GM12864 (cell line): Measurements from ENCODE around the gene OPCML.

ENCODE experiments used
- DNase-seq: peaks from one replicate; pipeline ENCODE4 v3.0.0-alpha.2; 2011; ENCODE audit warnings: low read depth
- H3K4me3 ChIP-seq: 2 replicates; pipeline ENCODE4 v1.5.1; 2011; ENCODE audit warnings: mild to moderate bottlenecking, low read depth, low read length, control low read depth
- CTCF ChIP-seq: IDR thresholded peaks from 2 replicates; pipeline ENCODE4 v1.5.1; 2011; ENCODE audit warnings: low read depth, mild to moderate bottlenecking, moderate library complexity, low read length, control low read depth, inconsistent platforms; ENCODE audit errors: missing control alignments

OPCML gene

GRCh38 chr11:133551064-133551463 lies 18.8 kb upstream of the OPCML start:
- H3K4me3 ChIP-seq = no peak overlapping the region
- TF ChIP-seq CTCF = no peak
- no peak for DNase-seq

GRCh38 chr11:133549826-133550225 lies 17.5 kb upstream of the OPCML start:
- TF ChIP-seq CTCF = no peak
- no peak for DNase-seq

GRCh38 chr11:133548641-133549040 lies 16.3 kb upstream of the OPCML start:
- no peak for DNase-seq
- no peak overlapping the region for H3K4me3 ChIP-seq
- TF ChIP-seq CTCF = no peak

More at GRCh38 chr11:133549826-133550225, 17.5 kb upstream of the OPCML start:
- H3K4me3 ChIP-seq = no peak overlapping the region

GRCh38 chr11:133547808-133548494 lies 15.7 kb upstream of the OPCML start:
- TF ChIP-seq CTCF = no peak
- DNase-seq = no peak
- no peak overlapping the region for H3K4me3 ChIP-seq

GRCh38 chr11:133545199-133545803 lies 13.0 kb upstream of the OPCML start:
- H3K4me3 ChIP-seq = no peak overlapping the region

GRCh38 chr11:133541720-133542095 lies 9.4 kb upstream of the OPCML start:
- TF ChIP-seq CTCF = no peak
- DNase-seq = no peak
- no peak overlapping the region for H3K4me3 ChIP-seq

More at GRCh38 chr11:133545199-133545803, 13.0 kb upstream of the OPCML start:
- no peak for TF ChIP-seq CTCF
- no peak for DNase-seq
